Measurements from ENCODE around the gene BCDIN3D.
A peak's percentile ranks its signal among the peaks of the same experiment; 100 is the strongest.

The BCDIN3D gene

GRCh38 chr12:49825971-49826421, 16.9 kb downstream of the BCDIN3D start:
- H3K4me3 Mint-ChIP-seq: peak overlapping the region; percentile 99
- no peaks in the 10 kb centered on the region for H3K9me3 Mint-ChIP-seq
- intact Hi-C loops (cut with micrococcal nuclease): loop anchor here (5.0 kb wide), 1 partner anchor 44 kb away; no protein-coding TSS in a partner anchor
- H3K27ac Mint-ChIP-seq: peak overlapping the region; percentile 100
- H3K4me1 Mint-ChIP-seq (ENCODE audit: low read depth): peaks cover 78% of the 10 kb centered on the region
- peaks cover 35% of the 10 kb centered on the region for H3K36me3 Mint-ChIP-seq (ENCODE audit: low read depth)
- no peaks in the 10 kb centered on the region for H3K27me3 Mint-ChIP-seq

- Mint-ChIP-seq H3K27ac (peak overlapping the region; percentile 100), H3K36me3 (ENCODE audit: low read depth) (peaks cover 35% of the 10 kb centered on the region), H3K4me1 (ENCODE audit: low read depth) (peaks cover 84% of the 10 kb centered on the region), H3K9me3 (no peaks in the 10 kb centered on the region), H3K27me3 (no peaks in the 10 kb centered on the region), H3K4me3 (peak overlapping the region; percentile 85)
- intact Hi-C loops (cut with micrococcal nuclease): loop anchor here (5.0 kb wide), 1 partner anchor 43 kb away; no protein-coding TSS in a partner anchor
These were observed 17.4 kb downstream of the BCDIN3D start for GRCh38 chr12:49825360-49825970.

GRCh38 chr12:49824895-49825294, 18.0 kb downstream of the BCDIN3D start:
- no peaks in the 10 kb centered on the region for H3K27me3 Mint-ChIP-seq
- intact Hi-C loops (cut with micrococcal nuclease): loop anchor here (5.0 kb wide), 1 partner anchor 43 kb away; no protein-coding TSS in a partner anchor
- H3K27ac Mint-ChIP-seq: peak overlapping the region; percentile 100

GRCh38 chr12:49824416-49824815, 18.5 kb downstream of the BCDIN3D start:
- H3K36me3 Mint-ChIP-seq (ENCODE audit: low read depth): peaks cover 35% of the 10 kb centered on the region
- intact Hi-C loops (cut with micrococcal nuclease): no loop called here
- peak overlapping the region; percentile 85 for H3K4me3 Mint-ChIP-seq
- peaks cover 93% of the 10 kb centered on the region for H3K4me1 Mint-ChIP-seq (ENCODE audit: low read depth)
- H3K27ac Mint-ChIP-seq: peak overlapping the region; percentile 100
- H3K9me3 Mint-ChIP-seq: no peaks in the 10 kb centered on the region
- no peaks in the 10 kb centered on the region for H3K27me3 Mint-ChIP-seq

More at GRCh38 chr12:49824895-49825294, 18.0 kb downstream of the BCDIN3D start:
- Mint-ChIP-seq H3K4me1 (ENCODE audit: low read depth) (peaks cover 89% of the 10 kb centered on the region), H3K9me3 (no peaks in the 10 kb centered on the region), H3K36me3 (ENCODE audit: low read depth) (peaks cover 35% of the 10 kb centered on the region), H3K4me3 (peak overlapping the region; percentile 85)

- H3K4me3 Mint-ChIP-seq: peak overlapping the region; percentile 85
- peaks cover 90% of the 10 kb centered on the region for H3K4me1 Mint-ChIP-seq (ENCODE audit: low read depth)
- no peaks in the 10 kb centered on the region for H3K9me3 Mint-ChIP-seq
- H3K27ac Mint-ChIP-seq: peak overlapping the region; percentile 100
- H3K27me3 Mint-ChIP-seq: no peaks in the 10 kb centered on the region
- intact Hi-C loops (cut with micrococcal nuclease): no loop called here
- peaks cover 35% of the 10 kb centered on the region for H3K36me3 Mint-ChIP-seq (ENCODE audit: low read depth)
These were observed 19.0 kb downstream of the BCDIN3D start for GRCh38 chr12:49823951-49824350.

GRCh38 chr12:49823350-49823749, 19.6 kb downstream of the BCDIN3D start:
- Mint-ChIP-seq H3K9me3 (no peaks in the 10 kb centered on the region), H3K27ac (peak overlapping the region; percentile 100), H3K36me3 (ENCODE audit: low read depth) (peaks cover 35% of the 10 kb centered on the region), H3K4me1 (ENCODE audit: low read depth) (peaks cover 84% of the 10 kb centered on the region), H3K4me3 (no peak overlapping the region), H3K27me3 (no peaks in the 10 kb centered on the region)
- intact Hi-C loops (cut with micrococcal nuclease): no loop called here

- Mint-ChIP-seq H3K9me3 (no peaks in the 10 kb centered on the region), H3K4me1 (ENCODE audit: low read depth) (peaks cover 83% of the 10 kb centered on the region), H3K27me3 (no peaks in the 10 kb centered on the region), H3K36me3 (ENCODE audit: low read depth) (peaks cover 24% of the 10 kb centered on the region), H3K27ac (peak overlapping the region; percentile 100), H3K4me3 (peak overlapping the region; percentile 50)
- intact Hi-C loops (cut with micrococcal nuclease): no loop called here
These were observed 21.3 kb downstream of the BCDIN3D start for GRCh38 chr12:49821373-49822287.

- H3K4me1 Mint-ChIP-seq (ENCODE audit: low read depth): peaks cover 77% of the 10 kb centered on the region
- H3K4me3 Mint-ChIP-seq: no peak overlapping the region
- intact Hi-C loops (cut with micrococcal nuclease): no loop called here
- peak overlapping the region; percentile 49 for H3K27ac Mint-ChIP-seq
- peaks cover 33% of the 10 kb centered on the region for H3K36me3 Mint-ChIP-seq (ENCODE audit: low read depth)
- H3K9me3 Mint-ChIP-seq: no peaks in the 10 kb centered on the region
- no peaks in the 10 kb centered on the region for H3K27me3 Mint-ChIP-seq
These were observed 23.1 kb downstream of the BCDIN3D start for GRCh38 chr12:49819786-49820185.

- no peak overlapping the region for H3K4me3 Mint-ChIP-seq
- H3K27ac Mint-ChIP-seq: no peak overlapping the region
- peaks cover 63% of the 10 kb centered on the region for H3K4me1 Mint-ChIP-seq (ENCODE audit: low read depth)
- peaks cover 41% of the 10 kb centered on the region for H3K36me3 Mint-ChIP-seq (ENCODE audit: low read depth)
- H3K9me3 Mint-ChIP-seq: no peaks in the 10 kb centered on the region
- intact Hi-C loops (cut with micrococcal nuclease): no loop called here
- H3K27me3 Mint-ChIP-seq: no peaks in the 10 kb centered on the region
These were observed 24.5 kb downstream of the BCDIN3D start for GRCh38 chr12:49818241-49818895.

GRCh38 chr12:49813131-49813530, 29.8 kb downstream of the BCDIN3D start:
- intact Hi-C loops (cut with micrococcal nuclease): no loop called here
- Mint-ChIP-seq H3K9me3 (no peaks in the 10 kb centered on the region), H3K4me1 (ENCODE audit: low read depth) (peaks cover 60% of the 10 kb centered on the region), H3K4me3 (no peak overlapping the region), H3K27me3 (no peaks in the 10 kb centered on the region), H3K36me3 (ENCODE audit: low read depth) (peaks cover 71% of the 10 kb centered on the region), H3K27ac (no peak overlapping the region)

GRCh38 chr12:49811961-49812401, 30.9 kb downstream of the BCDIN3D start:
- peaks cover 82% of the 10 kb centered on the region for H3K36me3 Mint-ChIP-seq (ENCODE audit: low read depth)
- H3K9me3 Mint-ChIP-seq: no peaks in the 10 kb centered on the region
- peaks cover 62% of the 10 kb centered on the region for H3K4me1 Mint-ChIP-seq (ENCODE audit: low read depth)
- peak overlapping the region; percentile 8 for H3K27ac Mint-ChIP-seq
- H3K4me3 Mint-ChIP-seq: no peak overlapping the region
- no peaks in the 10 kb centered on the region for H3K27me3 Mint-ChIP-seq
- intact Hi-C loops (cut with micrococcal nuclease): no loop called here

GRCh38 chr12:49811136-49811535, 31.8 kb downstream of the BCDIN3D start:
- Mint-ChIP-seq H3K27ac (no peak overlapping the region), H3K27me3 (no peaks in the 10 kb centered on the region), H3K9me3 (no peaks in the 10 kb centered on the region), H3K4me3 (no peak overlapping the region), H3K4me1 (ENCODE audit: low read depth) (peaks cover 54% of the 10 kb centered on the region), H3K36me3 (ENCODE audit: low read depth) (peaks cover 83% of the 10 kb centered on the region)
- intact Hi-C loops (cut with micrococcal nuclease): no loop called here

GRCh38 chr12:49809906-49810389, 33.0 kb downstream of the BCDIN3D start:
- peaks cover 59% of the 10 kb centered on the region for H3K4me1 Mint-ChIP-seq (ENCODE audit: low read depth)
- no peaks in the 10 kb centered on the region for H3K27me3 Mint-ChIP-seq
- H3K4me3 Mint-ChIP-seq: no peak overlapping the region
- H3K27ac Mint-ChIP-seq: no peak overlapping the region
- intact Hi-C loops (cut with micrococcal nuclease): no loop called here
- H3K9me3 Mint-ChIP-seq: no peaks in the 10 kb centered on the region
- peaks cover 87% of the 10 kb centered on the region for H3K36me3 Mint-ChIP-seq (ENCODE audit: low read depth)

Measured in dendritic cell treated with granulocyte-macrophage colony-stimulating factor and Interleukin-4, amounts not matched to agents 40 ng/mL and 50 ng/mL, for 4 days (primary cell).